GM21360 (cell line): ENCODE data around the gene PSKH1.

Experiments used
- ATAC-seq: cut with Tn5 transposase; IDR thresholded peaks from one replicate; pipeline ENCODE4 v1.9.1; 2021; ENCODE audit warnings: mild to moderate bottlenecking, moderate library complexity; ENCODE audit not compliant: unreplicated experiment

Gene PSKH1

GRCh38 chr16:67865318-67865717 is 27.7 kb upstream of the PSKH1 start:
- no peak for ATAC-seq

- ATAC-seq = no peak
Observed at GRCh38 chr16:67868290-67868689, 24.8 kb upstream of the PSKH1 start.

- no peak for ATAC-seq
Observed at GRCh38 chr16:67869653-67870052, 23.4 kb upstream of the PSKH1 start.

GRCh38 chr16:67871256-67871655 is 21.8 kb upstream of the PSKH1 start:
- no peak for ATAC-seq

- ATAC-seq = no peak
Observed at GRCh38 chr16:67872131-67872630, 20.9 kb upstream of the PSKH1 start.

GRCh38 chr16:67872631-67873434 is 20.2 kb upstream of the PSKH1 start, which contains the start of gene EDC4:
EDC4 (plus strand) TSS chr16:67873052; CDS start chr16:67873262, 210 bp downstream.
- ATAC-seq = peak; percentile 56

GRCh38 chr16:67873435-67874370 is 19.4 kb upstream of the PSKH1 start:
- no peak for ATAC-seq

- ATAC-seq = no peak
Observed at GRCh38 chr16:67874372-67874771, 18.7 kb upstream of the PSKH1 start.

- no peak for ATAC-seq
Observed at GRCh38 chr16:67877064-67877463, 16.0 kb upstream of the PSKH1 start.

- no peak for ATAC-seq
Observed at GRCh38 chr16:67878232-67878631, 14.8 kb upstream of the PSKH1 start.

- no peak for ATAC-seq
Observed at GRCh38 chr16:67878846-67879245, 14.2 kb upstream of the PSKH1 start.

- ATAC-seq = no peak
Observed at GRCh38 chr16:67879462-67879861, 13.6 kb upstream of the PSKH1 start.

- ATAC-seq = no peak
Observed at GRCh38 chr16:67879936-67880335, 13.1 kb upstream of the PSKH1 start.

GRCh38 chr16:67880584-67880983 is 12.5 kb upstream of the PSKH1 start:
- ATAC-seq = no peak

- no peak for ATAC-seq
Observed at GRCh38 chr16:67881621-67882161, 11.4 kb upstream of the PSKH1 start.

- ATAC-seq = no peak
Observed at GRCh38 chr16:67882374-67883145, 10.5 kb upstream of the PSKH1 start.

- no peak for ATAC-seq
Observed at GRCh38 chr16:67883146-67883871, 9.7 kb upstream of the PSKH1 start.

GRCh38 chr16:67883872-67884261 is 9.2 kb upstream of the PSKH1 start:
- no peak for ATAC-seq

- no peak for ATAC-seq
Observed at GRCh38 chr16:67884684-67885083, 8.4 kb upstream of the PSKH1 start, which contains the start of gene NRN1L. NRN1L (plus strand) TSS chr16:67884885; CDS start chr16:67884904, 19 bp downstream.

- ATAC-seq = no peak
Observed at GRCh38 chr16:67885545-67885944, 7.5 kb upstream of the PSKH1 start.
